HFF-Myc (cell line): ENCODE data around the gene PRKCD.

Experiments used
- DNase-seq: peaks from one replicate; pipeline ENCODE4 v3.0.0-alpha.2; 2011; ENCODE audit warnings: low read depth; ENCODE audit errors: extremely low read depth
- H3K4me3 ChIP-seq: replicated peaks from 2 replicates; pipeline ENCODE4 v1.5.1; 2011; ENCODE audit warnings: low read depth, mild to moderate bottlenecking, control low read depth, low read length
- CTCF ChIP-seq: IDR thresholded peaks from 2 replicates; pipeline ENCODE4 v1.5.1; 2012; ENCODE audit warnings: mild to moderate bottlenecking, low read depth, low read length, control low read depth; ENCODE audit errors: missing control alignments

The PRKCD gene

GRCh38 chr3:53223025-53223424 lies 62.0 kb downstream of the PRKCD start:
- H3K4me3 ChIP-seq = no peak overlapping the region
- TF ChIP-seq CTCF = no peak
- DNase-seq = no peak

- no peak overlapping the region for H3K4me3 ChIP-seq
- no peak for TF ChIP-seq CTCF
- DNase-seq = no peak
Observed at GRCh38 chr3:53223541-53223966, 62.5 kb downstream of the PRKCD start.

GRCh38 chr3:53224026-53224425 lies 63.0 kb downstream of the PRKCD start:
- H3K4me3 ChIP-seq = no peak overlapping the region
- DNase-seq = no peak
- no peak for TF ChIP-seq CTCF

- H3K4me3 ChIP-seq = no peak overlapping the region
- DNase-seq = no peak
- no peak for TF ChIP-seq CTCF
Observed at GRCh38 chr3:53224536-53224935, 63.5 kb downstream of the PRKCD start.

- no peak for TF ChIP-seq CTCF
- DNase-seq = no peak
- no peak overlapping the region for H3K4me3 ChIP-seq
Observed at GRCh38 chr3:53225181-53225580, 64.2 kb downstream of the PRKCD start.

- DNase-seq = no peak
- H3K4me3 ChIP-seq = no peak overlapping the region
- TF ChIP-seq CTCF = no peak
Observed at GRCh38 chr3:53225651-53226050, 64.6 kb downstream of the PRKCD start.

- DNase-seq = no peak
Observed at GRCh38 chr3:53226142-53226840, 65.3 kb downstream of the PRKCD start.

More at GRCh38 chr3:53226142-53226840, 65.3 kb downstream of the PRKCD start:
- TF ChIP-seq CTCF = no peak
- H3K4me3 ChIP-seq = no peak overlapping the region
